Globus pallidus (tissue), 1 donor: ENCODE measurements around the gene CDCP1.
"Not testable (repeated sequence)": the region's sequence is repeated elsewhere in the genome, so short reads cannot be mapped to it uniquely, and the experiment has no call there.

Experiments
- DNase-seq: peaks from one replicate; pipeline ENCODE4 v3.0.0-alpha.2; 2015; ENCODE audit warnings: low spot score

CDCP1 gene

GRCh38 chr3:45084820-45085816 lies 61.1 kb downstream of the CDCP1 start:
- DNase-seq = no peak

- DNase-seq = no peak
These were observed 61.8 kb downstream of the CDCP1 start for GRCh38 chr3:45084361-45084760.

- no peak for DNase-seq
These were observed 63.2 kb downstream of the CDCP1 start for GRCh38 chr3:45083023-45083422.

GRCh38 chr3:45082142-45082538 lies 64.0 kb downstream of the CDCP1 start:
- no peak for DNase-seq

DNA sequence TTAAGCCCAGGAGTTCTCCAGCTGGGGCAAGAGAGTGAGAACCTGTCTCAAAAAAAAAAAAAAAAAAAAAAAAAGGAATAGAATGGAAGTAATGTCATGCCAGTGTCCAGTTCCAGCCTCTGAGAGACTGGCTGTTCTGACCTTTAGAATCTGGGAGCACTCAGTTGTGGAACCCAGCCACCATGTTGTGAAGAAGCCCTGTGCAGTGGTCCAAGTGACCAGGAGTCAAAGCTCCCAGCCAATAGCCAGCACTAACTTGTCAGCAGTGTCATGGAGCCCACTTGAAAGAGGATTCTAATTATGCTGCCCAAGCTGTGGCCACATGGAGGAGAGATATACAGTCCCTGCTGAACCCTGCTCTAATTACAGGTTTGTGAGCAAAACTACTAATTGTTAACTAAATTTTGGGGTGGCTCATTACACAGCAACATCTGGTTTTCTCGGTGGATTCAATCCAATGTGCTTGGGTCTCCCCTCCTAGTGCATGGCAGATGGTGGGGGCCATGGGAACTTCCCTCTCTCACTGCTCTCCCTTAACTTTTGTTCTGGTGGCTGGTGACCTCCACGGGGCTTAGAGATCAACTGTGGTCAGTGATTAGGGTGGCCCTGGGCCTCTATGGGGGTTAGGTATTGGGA lies 64.6 kb downstream of the CDCP1 start:
- DNase-seq = no peak

GRCh38 chr3:45080824-45081223 lies 65.4 kb downstream of the CDCP1 start:
- no peak for DNase-seq

DNA sequence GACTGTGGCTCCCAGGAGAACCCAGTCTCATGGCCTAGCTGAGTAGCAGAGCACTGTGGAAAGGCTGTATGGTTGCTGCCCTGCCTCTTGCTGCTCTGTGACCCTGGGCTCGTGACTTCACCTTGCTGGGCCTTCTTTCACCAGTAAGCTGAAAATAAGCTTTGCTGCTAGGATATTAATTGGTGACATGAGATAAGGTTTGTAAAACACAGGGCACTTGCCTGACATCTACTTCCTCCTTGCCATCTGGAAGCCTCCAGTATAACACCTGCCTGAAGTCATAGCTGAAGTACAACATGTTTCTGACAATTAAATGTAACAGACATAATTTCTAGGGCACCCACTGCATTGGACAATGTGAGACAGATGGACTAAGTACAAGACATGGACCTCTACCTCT lies 66.5 kb downstream of the CDCP1 start:
- no peak for DNase-seq

DNA sequence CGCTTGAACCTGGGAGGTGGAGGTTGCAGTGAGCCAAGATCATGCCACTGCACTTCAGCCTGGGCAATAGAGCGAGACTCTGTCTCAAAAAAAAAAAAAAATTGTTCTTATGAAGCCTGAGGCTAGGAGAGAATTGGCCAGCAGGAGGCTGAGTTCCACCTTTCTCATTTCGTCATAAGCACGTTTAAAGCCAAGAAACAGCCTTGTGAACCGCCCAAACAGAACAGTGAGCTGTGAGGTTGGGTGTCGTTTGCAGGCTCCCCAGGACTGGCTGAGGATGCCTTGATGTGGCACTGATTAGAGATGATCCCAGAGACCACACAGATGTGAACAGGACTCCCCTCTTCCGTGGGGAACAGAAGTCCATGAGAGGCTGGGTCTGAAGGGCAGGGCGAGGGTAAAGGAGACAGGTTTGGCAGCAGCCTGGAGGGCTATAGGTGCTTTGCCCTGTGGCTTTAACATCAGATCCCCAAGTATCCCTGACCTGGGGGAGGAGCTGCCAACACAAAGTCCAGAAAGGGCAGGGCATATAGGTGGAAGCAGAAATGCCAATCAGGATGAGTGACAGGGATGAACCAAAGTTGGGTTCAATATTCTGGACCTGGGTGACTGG lies 67.2 kb downstream of the CDCP1 start:
- DNase-seq = no peak

- DNase-seq = not testable (repeated sequence)
These were observed 67.9 kb downstream of the CDCP1 start for GRCh38 chr3:45078256-45078655.

DNA sequence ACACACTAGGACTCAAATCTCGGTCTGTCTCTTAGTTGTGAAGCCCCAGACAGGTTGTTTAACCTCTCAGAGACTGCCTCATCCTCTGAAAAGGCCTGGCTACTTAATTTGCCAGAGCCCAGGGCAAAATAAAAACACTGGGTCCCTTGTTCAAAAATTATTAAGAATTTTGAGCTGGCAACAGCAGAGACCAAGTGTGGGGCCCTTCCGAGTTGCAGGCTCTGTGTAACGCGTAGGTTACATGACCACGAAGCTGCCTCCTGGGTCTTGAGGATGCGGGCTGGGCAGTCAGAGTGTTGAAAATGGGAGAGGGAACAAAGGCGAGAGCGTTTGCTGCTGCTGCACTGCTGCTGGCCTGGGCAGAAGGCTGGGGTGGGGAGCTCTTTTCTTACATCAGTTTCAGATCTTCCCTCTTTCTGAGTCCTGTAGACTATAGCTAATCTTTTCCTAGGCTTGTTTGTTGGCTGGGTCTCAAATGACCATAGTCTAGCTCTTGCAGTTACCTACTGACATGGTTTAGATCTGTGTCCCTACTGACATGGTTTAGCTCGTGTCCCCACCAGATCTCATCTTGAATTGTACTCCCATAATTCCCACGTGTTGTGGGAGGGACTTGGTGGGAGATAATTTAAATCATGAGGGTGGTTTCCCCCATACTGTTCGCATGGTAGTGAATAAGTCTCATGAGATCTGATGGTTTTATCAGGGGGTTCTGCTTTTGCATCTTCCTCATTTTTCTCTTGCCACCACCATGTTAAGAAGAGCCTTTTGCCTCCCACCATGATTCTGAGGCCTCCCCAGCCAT lies 70.2 kb downstream of the CDCP1 start:
- DNase-seq = no peak

GRCh38 chr3:45071075-45071474 lies 75.1 kb downstream of the CDCP1 start:
- no peak for DNase-seq

DNA sequence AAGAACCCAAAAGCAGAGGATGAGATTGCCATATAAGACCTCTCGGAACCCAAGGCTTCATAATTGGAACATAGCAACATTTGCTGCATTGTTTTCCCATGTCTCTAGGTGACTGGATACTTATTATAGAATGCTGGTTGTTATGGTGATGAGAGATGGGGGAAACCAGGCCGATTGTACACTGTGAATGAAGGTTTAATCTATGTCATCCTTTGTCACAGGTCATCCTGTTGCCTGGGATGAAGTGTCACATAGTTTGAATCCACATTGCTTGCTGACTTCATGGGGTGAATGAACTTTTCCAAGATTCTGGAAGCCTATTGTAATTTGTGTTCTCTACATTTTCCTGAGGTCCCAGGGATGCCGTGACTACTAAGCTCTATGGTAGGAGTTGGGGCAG lies 78.2 kb downstream of the CDCP1 start:
- DNase-seq = no peak

GRCh38 chr3:45067486-45067885 lies 78.7 kb downstream of the CDCP1 start:
- DNase-seq = no peak

DNA sequence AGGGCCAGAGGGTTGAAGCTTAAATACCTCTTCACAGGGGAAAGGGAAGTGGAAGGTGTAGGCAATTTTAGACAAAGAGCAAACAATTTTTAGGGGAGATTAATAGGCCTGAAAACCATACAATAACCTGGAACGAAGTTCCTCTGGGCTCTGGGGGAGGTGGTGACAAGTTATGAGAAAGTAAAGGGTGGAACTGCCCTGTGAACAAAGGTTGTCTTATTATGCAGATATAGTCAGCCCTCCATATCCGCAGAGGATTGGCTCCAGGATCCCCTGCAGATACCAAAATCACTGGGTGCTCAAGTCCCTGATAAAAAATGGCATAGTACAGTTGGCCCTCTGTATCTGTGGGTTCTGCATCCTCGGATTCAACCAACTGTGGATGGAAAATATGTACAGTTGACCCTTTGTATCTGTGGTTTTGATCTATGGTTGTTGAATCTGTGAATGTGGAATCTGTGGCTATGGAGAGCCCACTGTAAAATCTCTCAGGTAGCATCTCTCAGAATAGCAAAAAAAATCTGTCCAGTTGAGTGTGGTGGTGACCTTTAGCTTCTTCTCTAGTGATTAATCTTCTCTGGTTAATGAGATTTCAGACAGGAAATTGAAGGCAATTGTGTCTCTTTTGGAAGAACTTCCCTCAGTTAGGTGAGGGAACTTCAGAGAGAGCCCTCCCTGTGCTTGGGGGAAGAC lies 79.9 kb downstream of the CDCP1 start:
- no peak for DNase-seq

GRCh38 chr3:45065373-45065720 lies 80.8 kb downstream of the CDCP1 start:
- no peak for DNase-seq

- no peak for DNase-seq
These were observed 81.4 kb downstream of the CDCP1 start for GRCh38 chr3:45064512-45065372.

DNA sequence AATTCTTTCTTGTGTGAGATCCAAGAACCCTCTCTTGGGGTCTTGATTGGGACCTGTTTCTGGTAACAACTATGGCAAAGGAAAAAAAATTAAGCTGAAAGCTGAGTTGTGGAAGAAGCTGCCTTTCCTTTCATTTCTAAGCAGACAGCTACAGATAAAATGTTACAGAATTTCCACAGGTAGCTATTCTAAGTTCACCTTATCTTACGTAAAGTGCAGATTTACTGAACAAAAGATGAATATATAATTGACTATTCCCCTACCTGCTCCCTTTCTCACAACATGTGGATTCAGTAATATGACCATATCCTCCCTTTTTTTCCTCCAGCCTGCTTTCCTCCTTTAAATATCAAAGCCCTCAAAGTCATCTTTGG lies 83.5 kb downstream of the CDCP1 start:
- no peak for DNase-seq

DNA sequence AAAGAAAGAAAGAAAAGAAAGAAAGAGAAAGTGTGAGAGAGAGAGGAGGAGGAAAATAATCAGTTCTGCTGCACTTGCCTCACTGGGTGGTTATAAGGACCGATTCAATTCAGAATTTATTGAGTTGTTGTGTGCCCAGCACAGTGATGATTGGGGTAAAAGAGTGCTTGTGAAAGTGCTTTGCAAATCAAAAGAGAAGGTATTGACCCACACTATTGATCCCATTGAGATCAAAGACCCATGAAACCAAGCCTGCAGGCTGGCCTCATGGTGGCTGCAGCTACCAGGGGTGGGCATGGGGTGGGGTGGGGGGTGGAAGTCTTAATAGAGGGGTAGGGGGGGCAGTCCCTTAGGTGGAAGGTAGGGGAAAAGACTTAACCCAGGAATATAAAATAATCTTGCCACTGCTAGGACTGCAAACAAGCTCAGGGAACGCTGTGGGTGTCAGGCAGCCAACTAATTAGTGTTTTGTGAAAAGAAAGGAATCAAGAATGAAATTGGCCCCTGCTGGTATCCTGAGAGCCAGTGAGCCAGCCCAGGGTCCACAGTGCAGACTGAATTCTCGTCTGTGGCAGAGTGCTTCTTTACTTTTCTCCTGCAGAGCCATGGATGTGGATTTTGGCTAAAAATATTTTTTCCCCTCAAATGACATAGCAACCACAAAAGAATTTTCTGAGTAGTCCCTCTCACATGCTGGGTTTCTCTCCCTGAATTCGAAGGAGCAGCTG lies 85.8 kb downstream of the CDCP1 start:
- no peak for DNase-seq

GRCh38 chr3:45059132-45059531 lies 87.0 kb downstream of the CDCP1 start:
- DNase-seq = no peak

DNA sequence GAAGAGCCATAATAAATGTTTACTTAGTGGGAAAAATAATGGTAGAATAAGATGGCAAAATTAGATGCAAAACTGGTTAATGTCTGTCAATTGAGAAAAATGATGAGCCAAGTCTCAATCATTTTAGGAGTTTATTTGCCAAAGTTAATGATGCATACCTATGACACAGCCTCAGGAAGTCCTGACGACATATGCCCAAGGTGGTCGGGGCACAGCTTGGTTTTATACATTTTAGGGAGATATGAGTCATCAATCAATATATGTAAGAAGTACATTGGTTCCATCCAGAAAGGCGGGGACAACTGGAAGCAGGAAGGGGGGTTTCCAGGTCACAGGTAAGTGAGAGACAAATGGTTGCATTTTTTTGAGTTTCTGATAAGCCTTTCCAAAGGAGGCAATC lies 88.6 kb downstream of the CDCP1 start:
- no peak for DNase-seq
